DOHH2 (cell line): Measurements from ENCODE around the gene LCOR.

ENCODE experiments used
- H3F3A ChIP-seq: fragments of 200-600 bp; sonication (generic), shearing (Covaris generic); 2 replicates; pipeline ENCODE4 v1.6.0; 2016; ENCODE audit warnings: antibody characterized with exemption, mild to moderate bottlenecking; ENCODE audit not compliant: control insufficient read depth, insufficient read depth
- H3K27ac ChIP-seq: fragments of 200-600 bp; sonication (generic); 2 replicates; pipeline ENCODE4 v1.5.1; 2014; ENCODE audit warnings: low read depth, mild to moderate bottlenecking, low read length, moderate library complexity
- H3K27me3 ChIP-seq: fragments of 200-600 bp; sonication (generic); 2 replicates; pipeline ENCODE4 v1.6.1; 2014; ENCODE audit warnings: mild to moderate bottlenecking, low read length, mixed read lengths; ENCODE audit not compliant: control insufficient read depth
- H3K36me3 ChIP-seq: fragments of 200-600 bp; sonication (generic); 2 replicates; pipeline ENCODE4 v1.6.1; 2014; ENCODE audit warnings: mild to moderate bottlenecking, low read length, moderate library complexity, mixed read lengths; ENCODE audit not compliant: control insufficient read depth
- H3K4me1 ChIP-seq: fragments of 200-600 bp; sonication (generic); 2 replicates; pipeline ENCODE4 v1.6.1; 2014; ENCODE audit warnings: mild to moderate bottlenecking, low read length, mixed read lengths; ENCODE audit not compliant: control insufficient read depth
- H3K4me2 ChIP-seq: fragments of 200-600 bp; sonication (generic); 2 replicates; pipeline ENCODE4 v1.6.0; 2014; ENCODE audit warnings: mild to moderate bottlenecking, low read length, moderate library complexity
- H3K4me3 ChIP-seq: fragments of 200-600 bp; sonication (generic); 2 replicates; pipeline ENCODE4 v1.5.1; 2014; ENCODE audit warnings: mild to moderate bottlenecking, low read length, mixed read lengths
- H3K79me2 ChIP-seq: fragments of 200-600 bp; sonication (generic); 2 replicates; pipeline ENCODE4 v1.6.1; 2014; ENCODE audit warnings: mild to moderate bottlenecking, low read length, mixed read lengths; ENCODE audit not compliant: control insufficient read depth
- H3K9me2 ChIP-seq: fragments of 200-600 bp; sonication (generic); replicated peaks from 2 replicates; pipeline ENCODE4 v1.6.1; 2014; ENCODE audit warnings: mild to moderate bottlenecking, low read length, mixed read lengths; ENCODE audit not compliant: control insufficient read depth
- H3K9me3 ChIP-seq: fragments of 200-600 bp; sonication (generic); 2 replicates; pipeline ENCODE4 v1.6.1; 2014; ENCODE audit warnings: antibody characterized with exemption, low read length, mixed read lengths; ENCODE audit not compliant: control insufficient read depth, insufficient read depth
- H4K20me1 ChIP-seq: fragments of 200-600 bp; sonication (generic); 2 replicates; pipeline ENCODE4 v1.6.0; 2014; ENCODE audit warnings: low read depth, mild to moderate bottlenecking, antibody characterized with exemption, low read length, moderate library complexity; ENCODE audit not compliant: control insufficient read depth, insufficient read depth
- EZH2phosphoT487 ChIP-seq: fragments of 200-600 bp; sonication (generic); IDR thresholded peaks from 2 replicates; pipeline ENCODE4 v1.6.1; 2017; ENCODE audit warnings: borderline replicate concordance, mild to moderate bottlenecking, antibody characterized with exemption, low read length, moderate library complexity, mixed read lengths
- TF ChIP-seq, protein P1 (sequence below): fragments of 200-600 bp; sonication (generic); IDR thresholded peaks from one replicate; pipeline ENCODE4 v1.5.1; 2014; ENCODE audit warnings: antibody characterized with exemption, mild to moderate bottlenecking, low read depth, low read length; ENCODE audit not compliant: poor library complexity, severe bottlenecking

The LCOR gene

GRCh38 chr10:96978621-96979154 is 146.6 kb downstream of the LCOR start:
- Histone ChIP-seq H3K9me3 (no peaks in the 10 kb centered on the region), H3F3A (no peaks in the 10 kb centered on the region), H3K4me2 (no peak overlapping the region), H3K9me2 (no peaks in the 10 kb centered on the region), H3K36me3 (peaks cover 19% of the 10 kb centered on the region), H3K4me3 (no peak overlapping the region), H3K79me2 (no peaks in the 10 kb centered on the region), H3K4me1 (peaks cover 12% of the 10 kb centered on the region), H3K27ac (no peak overlapping the region), H3K27me3 (no peaks in the 10 kb centered on the region), H4K20me1 (no peaks in the 10 kb centered on the region)
- TF ChIP-seq, protein P1, sequence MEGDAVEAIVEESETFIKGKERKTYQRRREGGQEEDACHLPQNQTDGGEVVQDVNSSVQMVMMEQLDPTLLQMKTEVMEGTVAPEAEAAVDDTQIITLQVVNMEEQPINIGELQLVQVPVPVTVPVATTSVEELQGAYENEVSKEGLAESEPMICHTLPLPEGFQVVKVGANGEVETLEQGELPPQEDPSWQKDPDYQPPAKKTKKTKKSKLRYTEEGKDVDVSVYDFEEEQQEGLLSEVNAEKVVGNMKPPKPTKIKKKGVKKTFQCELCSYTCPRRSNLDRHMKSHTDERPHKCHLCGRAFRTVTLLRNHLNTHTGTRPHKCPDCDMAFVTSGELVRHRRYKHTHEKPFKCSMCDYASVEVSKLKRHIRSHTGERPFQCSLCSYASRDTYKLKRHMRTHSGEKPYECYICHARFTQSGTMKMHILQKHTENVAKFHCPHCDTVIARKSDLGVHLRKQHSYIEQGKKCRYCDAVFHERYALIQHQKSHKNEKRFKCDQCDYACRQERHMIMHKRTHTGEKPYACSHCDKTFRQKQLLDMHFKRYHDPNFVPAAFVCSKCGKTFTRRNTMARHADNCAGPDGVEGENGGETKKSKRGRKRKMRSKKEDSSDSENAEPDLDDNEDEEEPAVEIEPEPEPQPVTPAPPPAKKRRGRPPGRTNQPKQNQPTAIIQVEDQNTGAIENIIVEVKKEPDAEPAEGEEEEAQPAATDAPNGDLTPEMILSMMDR, result no peak
- no peak for TF ChIP-seq EZH2phosphoT487

DNA sequence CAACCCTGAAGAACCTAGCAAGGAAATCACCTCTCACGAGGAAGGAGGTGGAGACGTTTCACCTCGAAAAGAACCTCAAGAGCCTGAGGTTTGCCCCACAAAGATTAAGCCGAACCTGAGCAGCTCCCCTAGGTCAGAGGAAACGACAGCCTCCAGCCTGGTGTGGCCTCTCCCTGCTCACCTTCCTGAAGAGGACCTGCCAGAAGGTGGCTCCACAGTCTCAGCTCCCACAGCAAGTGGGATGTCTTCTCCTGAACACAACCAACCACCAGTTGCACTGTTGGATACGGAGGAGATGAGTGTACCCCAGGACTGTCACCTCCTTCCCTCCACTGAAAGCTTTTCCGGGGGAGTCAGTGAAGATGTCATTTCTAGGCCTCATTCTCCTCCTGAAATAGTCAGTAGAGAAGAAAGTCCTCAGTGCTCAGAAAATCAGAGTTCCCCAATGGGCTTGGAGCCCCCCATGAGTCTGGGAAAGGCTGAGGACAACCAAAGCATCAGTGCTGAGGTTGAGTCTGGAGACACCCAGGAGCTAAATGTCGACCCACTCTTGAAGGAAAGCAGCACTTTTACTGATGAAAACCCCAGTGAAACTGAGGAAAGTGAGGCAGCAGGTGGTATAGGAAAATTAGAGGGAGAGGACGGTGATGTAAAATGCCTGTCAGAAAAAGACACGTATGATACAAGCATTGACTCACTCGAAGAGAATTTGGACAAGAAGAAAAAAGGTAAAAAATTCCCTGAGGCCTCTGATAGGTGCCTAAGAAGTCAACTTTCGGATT is 150.2 kb downstream of the LCOR start:
- TF ChIP-seq, protein P1, result no peak
- TF ChIP-seq EZH2phosphoT487, result no peak
- Histone ChIP-seq H3K79me2 (no peaks in the 10 kb centered on the region), H3K4me2 (no peak overlapping the region), H3K4me3 (no peak overlapping the region), H3K9me3 (no peaks in the 10 kb centered on the region), H3K9me2 (no peaks in the 10 kb centered on the region), H3K4me1 (no peaks in the 10 kb centered on the region), H3F3A (no peaks in the 10 kb centered on the region), H4K20me1 (no peaks in the 10 kb centered on the region), H3K36me3 (peaks cover 19% of the 10 kb centered on the region), H3K27me3 (no peaks in the 10 kb centered on the region), H3K27ac (no peak overlapping the region)

- H3K27me3 ChIP-seq, result no peaks in the 10 kb centered on the region
- H4K20me1 ChIP-seq, result no peaks in the 10 kb centered on the region
- H3K36me3 ChIP-seq, result peaks cover 19% of the 10 kb centered on the region
- TF ChIP-seq EZH2phosphoT487, result no peak
- TF ChIP-seq, protein P1, result no peak
- no peaks in the 10 kb centered on the region for H3K4me1 ChIP-seq
- H3F3A ChIP-seq, result no peaks in the 10 kb centered on the region
- no peaks in the 10 kb centered on the region for H3K9me3 ChIP-seq
- H3K4me2 ChIP-seq, result no peak overlapping the region
- H3K27ac ChIP-seq, result no peak overlapping the region
- H3K4me3 ChIP-seq, result no peak overlapping the region
- no peaks in the 10 kb centered on the region for H3K79me2 ChIP-seq
- H3K9me2 ChIP-seq, result no peaks in the 10 kb centered on the region
These were observed 152.5 kb downstream of the LCOR start for GRCh38 chr10:96984541-96985131.
